ENCODE measurements around the gene ATP6V0A1.

Gene ATP6V0A1

DNA sequence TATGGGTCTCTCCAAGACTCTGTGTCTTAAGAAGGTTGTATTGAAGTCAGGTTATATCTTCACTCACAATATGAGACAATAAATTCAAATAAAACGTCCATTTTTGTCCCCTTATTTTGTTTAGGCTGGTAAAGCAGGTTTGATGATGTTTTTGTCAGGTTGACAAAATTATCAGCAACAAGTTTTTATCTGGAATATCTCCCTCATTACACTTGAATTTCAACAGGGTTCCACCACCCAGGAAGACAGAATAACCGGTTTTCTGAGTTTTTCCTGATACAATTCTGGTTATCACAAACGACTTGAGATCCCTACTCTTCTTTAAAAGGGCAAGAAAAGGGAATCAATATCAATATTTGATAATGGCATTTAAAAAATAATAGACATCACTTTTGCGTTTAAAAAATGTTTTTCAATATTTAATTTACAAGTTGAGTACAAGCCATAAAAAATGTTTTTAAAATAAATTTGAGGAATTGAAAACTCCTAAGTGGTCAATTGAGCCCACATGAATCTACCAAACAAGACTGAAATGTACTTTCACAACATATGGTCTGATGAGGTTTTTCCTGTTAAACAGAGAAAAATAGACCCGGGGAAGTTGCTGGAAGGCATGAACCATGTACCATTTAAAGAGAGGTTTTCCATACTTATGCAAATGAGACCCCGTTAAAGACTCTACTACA lies 1.4 kb upstream of the ATP6V0A1 start:
- peaks cover 9 to 16% of the 10 kb centered on the region in 2 donors for H3K4me1 ChIP-seq (ENCODE audit: control insufficient read depth in 2 of 2, insufficient read depth in 2 of 2, low read length in 2 of 2)
- H3K4me3 ChIP-seq (ENCODE audit: low read length in 2 of 2) = peak overlapping the region in 1 of 2 donors; percentile 38
- no peak overlapping the region for H3K9ac ChIP-seq (ENCODE audit: low read depth in 1 of 2, low read length in 2 of 2)

DNA sequence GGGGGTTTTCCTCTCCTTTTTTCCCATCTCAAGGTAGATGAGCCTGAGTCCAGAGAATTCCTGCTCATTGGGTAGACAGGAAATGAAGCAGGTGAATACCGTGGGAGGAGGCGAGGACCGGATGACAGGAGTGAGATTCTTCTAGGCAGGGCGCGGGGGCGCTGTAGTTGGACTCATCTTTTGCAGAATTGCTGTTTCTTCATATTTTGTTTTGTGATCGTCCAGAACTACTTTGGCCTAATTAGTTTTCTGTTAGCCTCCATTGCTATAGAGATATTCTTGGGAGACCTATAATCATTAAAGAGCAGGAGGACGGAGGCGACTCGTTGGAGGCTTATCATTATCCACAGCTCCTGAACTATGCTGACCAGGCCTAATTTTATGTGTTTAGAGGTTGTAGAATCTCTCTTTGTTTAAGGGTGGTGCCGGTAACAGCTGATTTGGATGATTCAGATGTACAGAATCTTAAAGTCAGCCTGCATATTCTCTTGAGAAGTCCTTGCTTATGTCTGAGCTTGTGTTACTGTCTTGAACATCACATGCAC lies 650 bp downstream of the ATP6V0A1 start:
- H3K9me3 ChIP-seq (ENCODE audit: control insufficient read depth in 2 of 2, low read length in 2 of 2) = no peaks in the 10 kb centered on the region
- H3K9ac ChIP-seq (ENCODE audit: low read depth in 1 of 2, low read length in 2 of 2) = peak overlapping the region; percentile 98 to 99
- H3K4me3 ChIP-seq (ENCODE audit: low read length in 2 of 2) = peak overlapping the region; percentile 91 to 94
- no peaks in the 10 kb centered on the region for H3K27me3 ChIP-seq (ENCODE audit: control insufficient read depth in 2 of 2, insufficient read depth in 2 of 2, low read length in 2 of 2)
- peak overlapping the region; percentile 97 to 98 for H3K27ac ChIP-seq (ENCODE audit: low read depth in 2 of 2, low read length in 2 of 2)
- H3K36me3 ChIP-seq (ENCODE audit: control insufficient read depth in 2 of 2, insufficient read depth in 2 of 2, low read length in 2 of 2) = peaks cover 3 to 13% of the 10 kb centered on the region in 2 donors
- peaks cover 9 to 16% of the 10 kb centered on the region in 2 donors for H3K4me1 ChIP-seq (ENCODE audit: control insufficient read depth in 2 of 2, insufficient read depth in 2 of 2, low read length in 2 of 2)

More for the DNA sequence above, 1.4 kb upstream of the ATP6V0A1 start:
- Histone ChIP-seq H3K36me3 (ENCODE audit: control insufficient read depth in 2 of 2, insufficient read depth in 2 of 2, low read length in 2 of 2) (peaks cover 3 to 9% of the 10 kb centered on the region in 2 donors), H3K27ac (ENCODE audit: low read depth in 2 of 2, low read length in 2 of 2) (peak overlapping the region; percentile 62 to 69), H3K9me3 (ENCODE audit: control insufficient read depth in 2 of 2, low read length in 2 of 2) (no peaks in the 10 kb centered on the region), H3K27me3 (ENCODE audit: control insufficient read depth in 2 of 2, insufficient read depth in 2 of 2, low read length in 2 of 2) (no peaks in the 10 kb centered on the region)

- Histone ChIP-seq H3K9ac (ENCODE audit: low read depth in 1 of 2, low read length in 2 of 2) (peak overlapping the region in 1 of 2 donors; percentile 99), H3K4me1 (ENCODE audit: control insufficient read depth in 2 of 2, insufficient read depth in 2 of 2, low read length in 2 of 2) (peaks cover 8 to 18% of the 10 kb centered on the region in 2 donors), H3K4me3 (ENCODE audit: low read length in 2 of 2) (peak overlapping the region; percentile 91 to 94), H3K9me3 (ENCODE audit: control insufficient read depth in 2 of 2, low read length in 2 of 2) (no peaks in the 10 kb centered on the region), H3K27me3 (ENCODE audit: control insufficient read depth in 2 of 2, insufficient read depth in 2 of 2, low read length in 2 of 2) (no peaks in the 10 kb centered on the region), H3K27ac (ENCODE audit: low read depth in 2 of 2, low read length in 2 of 2) (peak overlapping the region; percentile 97 to 98), H3K36me3 (ENCODE audit: control insufficient read depth in 2 of 2, insufficient read depth in 2 of 2, low read length in 2 of 2) (peaks cover 3 to 13% of the 10 kb centered on the region in 2 donors)
These were observed 1.2 kb downstream of the ATP6V0A1 start for GRCh38 chr17:42459801-42460281.

DNA sequence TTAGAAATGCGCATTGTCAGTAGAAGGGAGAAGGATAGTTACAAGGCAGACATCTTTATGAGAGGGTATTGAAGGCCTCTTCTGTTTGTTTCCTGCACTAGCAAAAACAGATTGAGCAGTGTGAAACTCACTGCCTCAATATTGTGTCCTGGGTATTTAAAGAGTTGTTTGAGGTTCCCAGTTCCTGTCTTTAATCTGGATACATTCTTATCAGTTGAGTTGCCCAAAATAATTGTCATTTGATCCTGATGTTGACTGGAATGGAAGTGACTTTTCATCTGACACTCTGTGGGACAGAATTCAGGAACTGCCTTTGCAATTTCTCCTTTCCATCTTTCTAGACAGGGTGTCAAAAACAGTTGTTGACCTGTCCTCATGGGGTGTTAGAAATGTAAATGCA lies 1.7 kb downstream of the ATP6V0A1 start:
- H3K9me3 ChIP-seq (ENCODE audit: control insufficient read depth in 2 of 2, low read length in 2 of 2) = no peaks in the 10 kb centered on the region
- H3K27me3 ChIP-seq (ENCODE audit: control insufficient read depth in 2 of 2, insufficient read depth in 2 of 2, low read length in 2 of 2) = no peaks in the 10 kb centered on the region
- no peak overlapping the region for H3K9ac ChIP-seq (ENCODE audit: low read depth in 1 of 2, low read length in 2 of 2)
- peak overlapping the region; percentile 91 to 94 for H3K4me3 ChIP-seq (ENCODE audit: low read length in 2 of 2)
- H3K4me1 ChIP-seq (ENCODE audit: control insufficient read depth in 2 of 2, insufficient read depth in 2 of 2, low read length in 2 of 2) = peaks cover 8 to 18% of the 10 kb centered on the region in 2 donors
- peak overlapping the region; percentile 97 to 98 for H3K27ac ChIP-seq (ENCODE audit: low read depth in 2 of 2, low read length in 2 of 2)
- peaks cover 3 to 13% of the 10 kb centered on the region in 2 donors for H3K36me3 ChIP-seq (ENCODE audit: control insufficient read depth in 2 of 2, insufficient read depth in 2 of 2, low read length in 2 of 2)

DNA sequence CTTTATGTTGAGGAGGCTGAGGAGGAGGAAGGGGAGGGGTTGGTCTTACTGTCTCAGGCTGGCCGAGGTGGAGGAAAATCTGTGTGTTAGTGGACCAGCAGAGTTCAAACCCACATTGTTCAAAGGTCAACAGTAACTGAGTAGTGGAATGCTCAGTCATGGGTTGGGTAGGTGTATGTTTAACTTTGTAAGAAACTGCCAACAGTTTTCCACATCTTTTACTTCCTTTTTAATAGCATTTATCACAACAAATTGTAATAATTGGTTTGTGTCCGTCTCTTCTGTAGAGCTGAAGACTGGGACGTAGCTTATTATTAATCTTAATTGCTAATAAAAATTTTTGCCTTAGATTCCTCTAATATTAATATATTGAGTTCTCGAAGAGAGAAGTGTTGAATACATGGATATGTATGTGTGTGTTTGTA lies 5.3 kb downstream of the ATP6V0A1 start:
- Histone ChIP-seq H3K4me3 (ENCODE audit: low read length in 2 of 2) (no peak overlapping the region), H3K27ac (ENCODE audit: low read depth in 2 of 2, low read length in 2 of 2) (no peak overlapping the region), H3K9ac (ENCODE audit: low read depth in 1 of 2, low read length in 2 of 2) (no peak overlapping the region), H3K36me3 (ENCODE audit: control insufficient read depth in 2 of 2, insufficient read depth in 2 of 2, low read length in 2 of 2) (peaks cover 15 to 36% of the 10 kb centered on the region in 2 donors), H3K27me3 (ENCODE audit: control insufficient read depth in 2 of 2, insufficient read depth in 2 of 2, low read length in 2 of 2) (no peaks in the 10 kb centered on the region), H3K4me1 (ENCODE audit: control insufficient read depth in 2 of 2, insufficient read depth in 2 of 2, low read length in 2 of 2) (peaks cover 6 to 15% of the 10 kb centered on the region in 2 donors), H3K9me3 (ENCODE audit: control insufficient read depth in 2 of 2, low read length in 2 of 2) (no peaks in the 10 kb centered on the region)

DNA sequence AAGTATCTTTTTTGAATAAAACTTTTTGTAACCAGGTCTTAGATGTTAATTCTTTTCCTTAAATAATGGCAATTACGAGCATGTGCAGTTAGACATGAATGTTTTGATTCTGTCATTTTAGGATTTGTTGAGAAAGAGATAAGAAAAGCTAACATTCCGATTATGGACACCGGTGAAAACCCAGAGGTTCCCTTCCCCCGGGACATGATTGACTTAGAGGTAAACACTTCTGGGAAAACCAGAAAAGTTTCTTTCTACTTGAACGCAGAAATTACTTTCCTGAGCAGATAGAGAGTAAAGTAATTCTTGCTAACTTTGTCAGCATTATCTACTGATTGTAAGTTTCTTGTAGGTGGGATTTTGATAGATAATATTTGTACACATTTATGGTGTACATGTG lies 9.2 kb downstream of the ATP6V0A1 start:
- Histone ChIP-seq H3K4me1 (ENCODE audit: control insufficient read depth in 2 of 2, insufficient read depth in 2 of 2, low read length in 2 of 2) (peaks cover 0 to 2% of the 10 kb centered on the region in 2 donors), H3K4me3 (ENCODE audit: low read length in 2 of 2) (no peak overlapping the region), H3K9me3 (ENCODE audit: control insufficient read depth in 2 of 2, low read length in 2 of 2) (no peaks in the 10 kb centered on the region), H3K9ac (ENCODE audit: low read depth in 1 of 2, low read length in 2 of 2) (no peak overlapping the region), H3K27ac (ENCODE audit: low read depth in 2 of 2, low read length in 2 of 2) (no peak overlapping the region), H3K36me3 (ENCODE audit: control insufficient read depth in 2 of 2, insufficient read depth in 2 of 2, low read length in 2 of 2) (peaks cover 31 to 44% of the 10 kb centered on the region in 2 donors), H3K27me3 (ENCODE audit: control insufficient read depth in 2 of 2, insufficient read depth in 2 of 2, low read length in 2 of 2) (no peaks in the 10 kb centered on the region)

DNA sequence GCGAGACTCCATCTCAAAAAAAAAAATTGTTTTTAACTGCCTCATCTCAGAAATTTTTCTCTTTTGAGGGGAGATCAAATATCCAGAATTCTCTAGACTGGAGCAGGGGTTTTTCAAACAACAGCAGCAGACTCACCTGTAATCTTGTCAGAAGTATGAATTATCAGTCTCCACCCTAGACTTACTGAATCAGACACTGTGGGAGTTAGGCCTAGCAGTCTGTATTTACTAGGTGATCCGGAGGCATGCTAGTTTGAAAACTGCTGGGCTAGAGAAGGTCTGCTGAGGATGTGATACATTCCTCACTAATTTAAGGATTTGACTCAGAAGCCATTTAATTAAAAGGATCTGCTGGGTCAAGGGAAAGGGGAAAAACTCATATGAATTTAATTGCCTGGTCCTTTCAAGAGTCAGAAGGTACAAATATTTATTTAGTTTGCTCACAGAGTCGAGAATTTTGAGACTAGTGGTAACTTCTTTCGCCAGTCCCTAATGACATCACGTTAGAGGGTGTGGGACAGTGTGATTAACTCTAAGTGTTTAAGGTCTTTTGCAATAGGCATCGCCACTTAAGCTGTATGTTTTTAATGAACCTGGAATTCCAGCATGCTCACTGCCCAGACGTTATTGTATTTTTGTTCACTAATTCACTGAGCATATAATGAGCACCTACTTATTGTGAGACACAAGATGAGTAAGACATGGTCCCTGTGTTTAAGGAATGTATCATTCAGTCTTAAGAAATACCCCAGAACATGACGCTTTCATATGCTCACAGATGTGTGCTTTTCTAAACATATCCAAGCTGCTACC lies 14.2 kb downstream of the ATP6V0A1 start:
- H3K27ac ChIP-seq (ENCODE audit: low read depth in 2 of 2, low read length in 2 of 2) = no peak overlapping the region
- peaks cover 48 to 60% of the 10 kb centered on the region in 2 donors for H3K36me3 ChIP-seq (ENCODE audit: control insufficient read depth in 2 of 2, insufficient read depth in 2 of 2, low read length in 2 of 2)
- peaks cover 0 to 3% of the 10 kb centered on the region in 2 donors for H3K4me1 ChIP-seq (ENCODE audit: control insufficient read depth in 2 of 2, insufficient read depth in 2 of 2, low read length in 2 of 2)

GRCh38 chr17:42474276-42474675 lies 15.6 kb downstream of the ATP6V0A1 start:
- Histone ChIP-seq H3K27me3 (ENCODE audit: control insufficient read depth in 2 of 2, insufficient read depth in 2 of 2, low read length in 2 of 2) (no peaks in the 10 kb centered on the region), H3K9ac (ENCODE audit: low read depth in 1 of 2, low read length in 2 of 2) (no peak overlapping the region), H3K27ac (ENCODE audit: low read depth in 2 of 2, low read length in 2 of 2) (no peak overlapping the region), H3K36me3 (ENCODE audit: control insufficient read depth in 2 of 2, insufficient read depth in 2 of 2, low read length in 2 of 2) (peaks cover 40 to 62% of the 10 kb centered on the region in 2 donors), H3K4me3 (ENCODE audit: low read length in 2 of 2) (no peak overlapping the region), H3K4me1 (ENCODE audit: control insufficient read depth in 2 of 2, insufficient read depth in 2 of 2, low read length in 2 of 2) (peaks cover 0 to 3% of the 10 kb centered on the region in 2 donors), H3K9me3 (ENCODE audit: control insufficient read depth in 2 of 2, low read length in 2 of 2) (no peaks in the 10 kb centered on the region)

More for the DNA sequence above, 14.2 kb downstream of the ATP6V0A1 start:
- H3K9me3 ChIP-seq (ENCODE audit: control insufficient read depth in 2 of 2, low read length in 2 of 2) = no peaks in the 10 kb centered on the region
- no peaks in the 10 kb centered on the region for H3K27me3 ChIP-seq (ENCODE audit: control insufficient read depth in 2 of 2, insufficient read depth in 2 of 2, low read length in 2 of 2)
- H3K9ac ChIP-seq (ENCODE audit: low read depth in 1 of 2, low read length in 2 of 2) = no peak overlapping the region
- no peak overlapping the region for H3K4me3 ChIP-seq (ENCODE audit: low read length in 2 of 2)

DNA sequence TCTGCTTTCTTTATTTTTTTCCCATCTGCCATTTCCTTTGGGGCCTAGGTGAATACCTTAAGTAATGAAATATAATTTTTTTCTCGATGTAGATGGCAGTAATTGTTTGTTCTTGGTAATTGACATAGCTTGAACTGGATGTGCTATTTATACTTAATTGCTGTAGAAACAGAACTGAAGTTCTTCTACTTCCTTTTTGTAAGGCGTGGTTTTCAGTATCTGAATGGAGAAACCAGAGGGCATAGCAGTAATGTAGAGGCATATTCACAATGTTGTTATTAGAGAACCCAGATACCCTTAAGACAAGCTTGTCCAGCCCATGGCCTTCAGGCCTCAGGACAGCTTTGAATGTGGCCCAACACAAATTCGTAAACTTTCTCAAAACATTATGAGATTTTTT lies 16.4 kb downstream of the ATP6V0A1 start:
- Histone ChIP-seq H3K4me3 (ENCODE audit: low read length in 2 of 2) (no peak overlapping the region), H3K27ac (ENCODE audit: low read depth in 2 of 2, low read length in 2 of 2) (no peak overlapping the region), H3K27me3 (ENCODE audit: control insufficient read depth in 2 of 2, insufficient read depth in 2 of 2, low read length in 2 of 2) (no peaks in the 10 kb centered on the region), H3K9ac (ENCODE audit: low read depth in 1 of 2, low read length in 2 of 2) (no peak overlapping the region), H3K4me1 (ENCODE audit: control insufficient read depth in 2 of 2, insufficient read depth in 2 of 2, low read length in 2 of 2) (peaks cover 0 to 3% of the 10 kb centered on the region in 2 donors), H3K36me3 (ENCODE audit: control insufficient read depth in 2 of 2, insufficient read depth in 2 of 2, low read length in 2 of 2) (peaks cover 44 to 68% of the 10 kb centered on the region in 2 donors), H3K9me3 (ENCODE audit: control insufficient read depth in 2 of 2, low read length in 2 of 2) (no peaks in the 10 kb centered on the region)

- peaks cover 0 to 3% of the 10 kb centered on the region in 2 donors for H3K4me1 ChIP-seq (ENCODE audit: control insufficient read depth in 2 of 2, insufficient read depth in 2 of 2, low read length in 2 of 2)
- H3K4me3 ChIP-seq (ENCODE audit: low read length in 2 of 2) = no peak overlapping the region
- peaks cover 43 to 65% of the 10 kb centered on the region in 2 donors for H3K36me3 ChIP-seq (ENCODE audit: control insufficient read depth in 2 of 2, insufficient read depth in 2 of 2, low read length in 2 of 2)
- no peaks in the 10 kb centered on the region for H3K27me3 ChIP-seq (ENCODE audit: control insufficient read depth in 2 of 2, insufficient read depth in 2 of 2, low read length in 2 of 2)
- no peaks in the 10 kb centered on the region for H3K9me3 ChIP-seq (ENCODE audit: control insufficient read depth in 2 of 2, low read length in 2 of 2)
- no peak overlapping the region for H3K9ac ChIP-seq (ENCODE audit: low read depth in 1 of 2, low read length in 2 of 2)
- no peak overlapping the region for H3K27ac ChIP-seq (ENCODE audit: low read depth in 2 of 2, low read length in 2 of 2)
These were observed 17.2 kb downstream of the ATP6V0A1 start for GRCh38 chr17:42475835-42476234.

Measured in mucosa of rectum (tissue), 2 donors.